Stimulated activated CD8-positive, alpha-beta memory T cell treated with anti-CD3 and anti-CD28 coated beads, Interleukin-4, amount 100 ng/mL, for 24 hours (primary cell): ENCODE measurements around the gene TMCC1.

Experiments used
- DNase-seq: peaks from one replicate; pipeline ENCODE4 v3.0.0-alpha.2; 2020; ENCODE audit warnings: low read depth

Gene TMCC1

GRCh38 chr3:129609591-129610182, 283.8 kb downstream of the TMCC1 start:
- DNase-seq = no peak

DNA sequence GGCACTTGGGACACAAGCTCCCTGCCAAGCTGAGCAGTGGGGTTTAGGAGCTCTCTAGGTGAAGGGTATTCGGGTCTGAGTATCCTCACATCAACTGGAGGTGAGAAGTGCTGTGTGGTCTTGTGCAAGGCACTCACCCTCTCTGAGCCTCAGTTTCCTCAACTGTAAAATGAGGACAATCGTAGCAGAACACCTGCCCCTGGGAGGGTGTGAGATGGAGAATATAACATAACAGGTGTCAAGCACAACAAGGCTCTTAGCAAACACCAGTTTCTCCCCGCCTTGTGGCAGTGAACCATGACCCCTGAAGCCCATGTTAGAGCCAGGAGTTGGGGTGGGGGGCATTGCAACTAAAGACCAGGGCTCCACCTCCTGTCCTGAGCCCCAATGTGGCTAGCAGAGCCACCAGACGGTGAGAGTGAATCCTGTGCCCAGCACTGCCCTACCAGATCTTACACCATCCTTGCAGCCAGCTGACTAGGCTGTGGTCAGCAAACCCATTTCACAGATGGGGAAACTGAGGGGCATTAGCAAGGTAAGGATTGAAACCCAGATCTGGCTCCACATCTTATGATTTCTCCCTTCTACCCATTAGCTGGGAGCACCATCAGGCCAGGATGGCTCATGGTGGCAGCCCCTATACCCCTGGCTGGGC, 284.4 kb downstream of the TMCC1 start:
- DNase-seq = no peak

DNA sequence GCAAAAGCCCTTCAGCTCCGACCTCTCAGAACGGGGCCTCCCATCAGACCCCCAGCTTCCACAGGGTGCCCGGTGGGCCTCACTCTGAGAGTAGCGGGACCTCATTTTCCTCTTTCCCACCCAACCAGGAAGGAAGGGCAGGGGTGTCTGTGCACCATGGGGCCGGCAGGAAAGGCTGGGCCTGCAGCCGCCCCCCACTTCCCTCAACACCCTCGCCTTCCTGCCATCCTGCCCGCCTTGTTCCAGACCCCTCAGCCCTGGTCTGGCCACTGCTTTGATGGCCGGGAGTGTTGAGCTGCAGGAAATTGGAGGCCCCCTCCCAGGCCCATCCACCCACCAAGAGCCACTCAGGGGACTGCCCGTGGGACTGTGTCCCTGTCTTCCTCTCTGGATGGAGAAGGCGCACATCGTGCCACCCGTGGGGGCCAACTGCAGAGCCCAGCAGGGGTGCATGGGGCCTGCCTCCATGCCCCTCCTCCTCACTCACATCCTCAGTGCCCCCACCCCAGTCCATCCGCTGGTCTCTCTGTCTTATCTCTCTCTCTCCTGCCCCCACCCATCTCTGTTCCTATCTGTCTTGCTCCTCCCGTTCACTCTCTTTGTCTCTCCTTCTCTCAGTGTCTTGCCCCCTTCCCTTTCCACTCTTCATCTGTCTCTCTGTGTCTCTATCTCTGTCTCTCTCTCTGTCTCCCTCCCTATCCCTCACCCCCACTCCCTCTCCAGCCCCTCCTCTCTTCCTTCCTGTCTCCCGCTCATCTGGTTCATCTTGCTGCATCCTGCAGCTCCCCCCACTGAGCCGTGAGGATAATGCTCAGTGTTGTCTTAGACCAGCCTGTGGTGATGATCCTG, 285.2 kb downstream of the TMCC1 start:
- DNase-seq = no peak

DNA sequence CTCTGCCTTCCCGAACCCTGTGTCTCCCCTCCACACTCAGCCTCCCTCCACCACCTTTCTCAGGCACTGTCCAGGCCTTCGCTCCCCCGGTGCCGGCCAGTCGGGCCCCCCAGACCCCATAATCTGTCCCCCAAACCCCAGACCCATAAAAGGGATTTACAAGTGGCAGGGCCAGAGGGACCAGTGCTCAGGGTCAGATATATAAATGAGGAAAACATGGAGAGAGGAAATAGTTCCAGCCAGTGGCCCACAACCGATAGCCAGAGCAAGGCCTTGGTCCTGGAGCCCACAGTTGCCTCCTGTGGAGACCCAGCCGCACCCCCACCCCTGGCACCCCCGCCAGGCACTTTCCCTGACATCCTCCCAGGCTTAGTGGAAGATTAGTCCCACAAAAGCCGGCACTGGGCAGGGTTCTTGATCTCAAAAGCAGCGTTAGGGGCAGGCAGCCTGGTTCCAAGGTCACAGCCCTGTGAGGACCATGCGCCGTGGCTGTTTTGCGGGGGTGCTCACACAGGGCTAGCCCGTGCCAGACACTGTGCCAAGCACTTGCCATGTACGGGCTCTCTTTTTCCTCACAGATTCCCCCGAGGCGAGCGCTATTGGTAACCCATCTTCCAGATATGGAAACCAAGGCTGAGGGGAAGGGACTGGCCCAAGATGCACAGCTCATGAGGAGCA, 286.0 kb downstream of the TMCC1 start:
- no peak for DNase-seq

- DNase-seq = no peak
Observed at GRCh38 chr3:129606636-129607390, 286.7 kb downstream of the TMCC1 start, which contains the start of gene PLXND1. Gene PLXND1 (minus strand): TSS chr3:129606676. CDS start chr3:129606639, 37 bp downstream.

DNA sequence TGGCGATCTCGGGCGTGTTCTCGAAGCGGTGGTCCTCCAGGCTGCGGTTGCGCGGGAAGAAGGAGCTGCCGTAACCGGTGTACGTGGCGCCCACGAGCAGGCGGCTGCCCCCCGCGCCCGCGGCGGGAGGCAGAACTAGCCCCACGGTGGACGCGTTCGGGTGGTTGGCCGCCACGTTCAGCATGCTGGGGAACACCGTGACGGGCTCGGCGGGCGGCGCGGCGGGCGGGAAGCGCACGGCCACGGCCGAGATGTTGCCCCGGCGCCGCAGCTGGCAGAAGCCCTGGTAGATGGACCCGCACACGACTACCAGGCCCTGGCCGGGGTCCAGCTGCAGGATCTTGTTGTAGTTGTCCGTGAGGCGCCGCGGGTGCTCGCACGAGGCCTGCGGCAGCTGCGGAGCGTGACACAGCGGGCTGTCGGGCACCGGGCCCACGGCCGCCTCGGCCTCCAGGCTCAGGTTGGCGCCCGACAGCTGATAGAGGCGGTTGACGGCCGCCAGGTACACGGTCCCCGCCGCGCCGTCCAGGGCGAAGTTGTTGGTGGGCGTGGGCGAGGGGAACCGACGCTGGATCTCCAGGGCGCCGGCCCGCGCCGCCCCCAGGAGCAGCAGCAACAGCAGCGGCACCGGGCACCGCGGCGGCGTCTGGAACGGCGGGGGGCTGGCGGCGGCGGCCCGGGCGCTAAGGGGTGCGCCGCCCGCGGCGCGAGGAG, 287.4 kb downstream of the TMCC1 start:
- no peak for DNase-seq

DNA sequence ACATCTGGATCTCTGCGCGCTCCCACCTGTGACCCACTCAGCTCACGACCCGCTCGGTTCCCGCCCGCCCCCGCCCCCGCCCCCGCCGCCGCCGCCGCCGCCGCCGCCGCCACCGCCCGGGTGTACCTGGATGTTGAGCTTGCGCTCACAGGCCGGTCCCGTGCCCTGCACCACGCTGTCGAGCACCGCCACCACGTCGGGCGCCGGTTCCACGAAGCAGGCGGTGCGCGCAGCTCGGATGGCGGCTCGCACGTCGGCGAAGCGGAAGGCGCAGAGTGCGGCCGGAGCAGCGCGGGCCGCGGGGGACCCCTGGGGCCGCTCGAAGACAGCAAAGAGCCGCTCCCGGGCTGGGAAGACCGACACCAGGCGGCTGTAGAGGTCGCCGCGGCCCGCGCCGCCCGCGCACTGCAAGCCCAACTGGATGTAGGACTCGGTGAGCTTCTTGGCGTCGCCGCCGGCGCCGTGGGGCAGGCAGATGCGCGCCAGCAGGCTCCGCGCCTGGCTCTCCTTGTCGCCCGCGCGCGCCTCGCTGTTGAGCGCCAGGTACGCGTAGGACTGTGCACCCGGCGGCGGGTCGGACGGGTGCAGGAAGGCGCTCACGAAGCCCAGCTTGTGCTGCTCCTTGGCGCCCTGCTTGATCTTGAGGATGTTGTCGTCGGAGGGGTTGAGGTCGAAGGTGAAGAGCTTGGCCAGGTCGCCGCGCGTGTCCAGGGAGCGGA, 288.1 kb downstream of the TMCC1 start:
- DNase-seq = no peak

DNA sequence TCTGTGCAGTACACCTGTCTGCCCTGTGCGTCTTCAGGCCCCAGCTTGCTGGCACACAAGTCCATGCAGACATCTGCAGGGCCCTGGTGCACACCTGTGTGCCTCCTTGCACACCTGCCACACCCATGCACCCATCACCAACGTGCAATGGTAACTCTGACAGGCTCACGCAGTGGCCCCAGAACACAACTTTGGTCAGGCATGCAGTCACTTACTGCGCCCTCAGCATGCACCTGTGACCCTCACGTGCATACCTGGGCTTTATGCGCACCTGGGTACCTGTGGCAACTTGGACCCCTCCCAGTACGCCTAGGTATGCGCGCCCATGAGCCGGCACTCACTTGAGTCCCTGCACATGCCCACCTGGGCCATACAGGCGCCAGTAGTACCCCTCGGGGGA, 288.7 kb downstream of the TMCC1 start:
- DNase-seq = no peak

DNA sequence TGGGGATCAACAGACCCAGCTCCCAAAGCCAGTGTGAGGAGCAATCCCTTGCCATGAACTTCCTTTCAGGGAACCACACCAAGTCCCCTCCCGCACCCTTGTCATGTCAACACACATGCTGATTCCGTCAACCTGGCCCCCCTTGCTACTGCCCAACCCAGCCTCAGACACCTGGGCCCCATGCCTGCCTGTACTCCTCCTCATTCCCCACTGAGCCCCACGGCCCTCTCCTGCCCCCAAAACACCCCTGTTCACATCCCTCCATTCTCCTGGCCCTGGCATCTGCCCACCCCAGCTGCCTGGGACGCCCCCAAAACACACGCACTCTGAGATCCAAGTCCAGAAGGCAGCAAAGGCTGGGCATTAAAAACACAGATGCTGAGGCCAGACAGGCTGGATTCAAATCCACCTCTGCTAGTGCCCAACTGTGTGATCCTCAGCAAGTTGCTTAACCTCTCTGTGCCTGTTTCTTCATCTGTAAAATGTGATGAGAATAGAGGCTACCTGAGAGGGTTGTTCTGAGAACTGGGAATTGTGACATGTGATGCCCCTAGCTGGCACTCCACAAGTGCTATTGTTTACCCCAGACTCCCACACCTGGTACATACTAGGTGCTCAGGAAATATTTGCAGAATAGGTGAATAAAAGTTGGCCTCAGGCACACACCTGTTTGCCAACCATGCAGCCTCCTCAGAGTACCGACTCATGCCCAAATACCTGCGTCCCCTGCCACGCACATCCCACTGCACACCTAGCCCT, 289.3 kb downstream of the TMCC1 start:
- no peak for DNase-seq

GRCh38 chr3:129603561-129603942, 290.0 kb downstream of the TMCC1 start:
- DNase-seq = no peak

- no peak for DNase-seq
Observed at GRCh38 chr3:129602730-129603560, 290.6 kb downstream of the TMCC1 start.

DNA sequence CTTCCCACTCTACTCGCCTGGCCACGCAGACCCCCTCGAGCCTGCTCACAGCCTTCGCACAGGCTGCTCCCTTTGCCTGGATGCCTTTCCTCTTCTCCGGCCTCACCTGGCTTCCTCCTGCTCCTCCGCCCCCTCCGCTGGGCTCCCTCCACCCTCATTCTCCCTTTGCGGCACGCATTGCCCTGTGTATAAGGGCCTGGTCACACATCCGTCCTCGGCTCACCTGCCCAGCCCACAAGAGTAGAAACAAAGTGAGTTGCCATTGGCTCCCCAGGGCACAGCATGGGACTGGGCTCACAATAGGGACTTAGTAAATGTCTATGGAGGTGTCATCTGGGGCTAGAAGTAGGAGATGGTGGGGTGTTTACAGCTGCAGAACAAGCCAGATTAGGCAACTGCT, 291.2 kb downstream of the TMCC1 start:
- DNase-seq = no peak

DNA sequence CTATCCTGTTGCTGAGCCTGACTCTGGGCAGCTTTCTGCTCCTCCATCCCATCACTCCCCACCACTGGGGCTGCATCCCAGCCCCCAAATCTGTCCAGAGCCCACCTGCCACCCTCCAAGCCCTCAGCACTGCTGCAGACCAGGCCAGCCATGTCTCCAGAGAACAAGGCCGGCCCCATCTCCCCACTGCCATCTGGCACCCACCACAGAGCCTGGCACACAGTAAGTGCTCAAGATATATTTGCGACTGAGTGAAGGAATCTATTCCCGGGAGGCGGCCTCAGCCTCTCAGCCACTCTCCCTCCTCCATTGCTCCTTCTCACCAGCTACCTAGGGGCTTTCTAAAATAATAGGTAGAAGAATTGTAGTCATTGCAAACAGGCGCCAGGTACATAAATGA, 291.8 kb downstream of the TMCC1 start:
- no peak for DNase-seq

DNA sequence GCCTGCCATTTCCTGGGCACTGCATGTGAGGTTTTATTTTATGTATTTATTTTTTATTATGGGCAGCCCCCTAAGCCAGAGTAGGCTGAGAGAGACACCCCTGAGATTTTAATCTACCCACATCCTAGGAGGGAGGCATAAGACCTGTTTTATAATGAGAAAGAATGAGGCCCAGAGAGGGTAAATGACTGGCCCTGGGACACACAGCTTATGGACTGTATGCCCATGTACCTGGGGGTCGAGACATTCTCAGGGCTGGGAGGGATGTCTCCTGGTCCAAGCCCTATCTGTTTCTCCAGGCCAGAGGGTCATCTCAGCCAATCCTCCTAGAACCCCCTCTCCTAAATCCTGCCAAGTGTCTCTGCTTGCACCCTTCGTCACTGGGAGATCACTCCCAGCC, 293.2 kb downstream of the TMCC1 start:
- DNase-seq = no peak

GRCh38 chr3:129599607-129600006, 293.9 kb downstream of the TMCC1 start:
- no peak for DNase-seq

GRCh38 chr3:129599073-129599472, 294.4 kb downstream of the TMCC1 start:
- no peak for DNase-seq

GRCh38 chr3:129598484-129598883, 295.0 kb downstream of the TMCC1 start:
- DNase-seq = no peak

GRCh38 chr3:129598000-129598381, 295.5 kb downstream of the TMCC1 start:
- no peak for DNase-seq
